ENCODE results near the gene ZNF26. TPM values are rescaled to one million over a fixed set of nuclear protein-coding genes. Genes with fewer than 3 reads are reported as not detected.

Gene ZNF26
- total and polyA plus RNA-seq, 2 of the 8 experiments (the other 6 are each of a cell fraction or from before 2014, with no cell fraction given) = 5.8 to 8.4 TPM

DNA sequence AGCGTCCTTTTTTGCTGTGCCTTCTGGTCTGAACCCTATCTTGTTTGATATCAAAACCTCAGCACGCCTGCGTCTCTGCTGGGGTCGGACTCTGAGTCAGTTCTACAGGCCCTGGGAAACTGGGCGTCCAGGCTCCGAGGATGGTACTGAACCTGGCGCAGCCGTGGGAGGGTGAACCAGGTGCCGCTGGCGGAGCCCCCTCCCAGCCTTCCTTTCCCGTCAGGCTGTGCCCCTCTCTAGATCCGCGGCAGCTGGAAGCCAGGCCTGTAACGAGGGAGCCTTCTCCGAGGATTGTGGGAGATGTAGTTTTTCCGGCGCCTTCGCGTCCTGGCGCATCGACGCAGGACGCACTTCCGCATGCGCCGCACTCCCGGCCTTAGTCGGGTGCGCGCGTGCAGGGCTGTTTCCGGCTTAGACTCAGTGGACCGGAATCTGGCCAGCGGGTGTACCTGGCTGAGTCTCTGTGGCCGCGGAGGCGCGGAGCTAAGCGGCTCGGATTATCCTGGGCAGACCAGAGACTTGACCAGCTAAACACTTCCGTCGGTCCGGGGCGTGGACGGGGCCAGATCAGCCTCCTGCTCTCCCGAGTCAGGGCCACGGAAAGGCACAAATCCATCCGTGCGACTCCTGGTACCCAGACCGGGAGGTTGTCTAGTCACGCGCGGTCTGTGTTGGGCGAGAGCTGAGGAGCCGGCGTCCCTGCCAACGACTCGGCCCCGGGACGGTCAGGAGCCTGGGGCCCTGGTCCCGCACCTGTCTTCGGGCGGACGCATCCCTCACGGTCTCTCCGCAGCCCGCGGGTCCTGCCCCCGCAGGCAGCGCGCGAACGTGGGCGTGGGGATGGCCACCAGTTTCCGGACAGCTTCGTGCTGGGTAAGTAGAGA is at the start of gene ZNF26 (continued):
- no peak for TF ChIP-seq JUND (IDR thresholded peaks at IDR 0.05; ENCODE audit: low read length)
- TF ChIP-seq TAF7 (optimal IDR thresholded peaks at IDR 0.05; ENCODE audit: borderline replicate concordance, low read depth, low read length) = peak; percentile 89
- no peak for TF ChIP-seq JUN (IDR thresholded peaks at IDR 0.05; ENCODE audit: low read depth, low read length)
- peak; percentile 70; the same call in 1 of the 2 replicates for TF ChIP-seq SP4 (IDR thresholded peaks at IDR 0.05; ENCODE audit: low read length)
- no peak for TF ChIP-seq SIRT6 (IDR thresholded peaks at IDR 0.05; ENCODE audit: low read length)
- TF ChIP-seq PHF8 (conservative IDR thresholded peaks at IDR 0.05; ENCODE audit: low read depth, low read length) = peak; percentile 83
- TF ChIP-seq NRF1 (IDR thresholded peaks at IDR 0.05; ENCODE audit: low read depth, low read length) = no peak
- TF ChIP-seq RBBP5 (IDR thresholded peaks at IDR 0.05; ENCODE audit: borderline replicate concordance, low read depth, low read length) = no peak
- TF ChIP-seq CHD7 (IDR thresholded peaks at IDR 0.05; ENCODE audit: insufficient replicate concordance, low read length) = no peak
- peak; percentile 95 for TF ChIP-seq TAF1 (IDR thresholded peaks at IDR 0.05; ENCODE audit: low read depth, low read length)
- TF ChIP-seq ASH2L (IDR thresholded peaks at IDR 0.05; ENCODE audit: low read length) = peak; percentile 79

Data from H1 (cell line).